Kidney (tissue), 14 donors: ENCODE data around the gene GPC1. TPM values are rescaled to one million over a fixed set of nuclear protein-coding genes. Genes with fewer than 3 reads are reported as not detected.

Experiments
- DNase-seq, 5 donors: peaks; one replicate each; pipeline ENCODE4 v3.0.0-alpha.2; 2013 to 2020
- FAIRE-seq: peaks from 2 replicates; lab custom pipeline; 2012; peaks lifted over from hg19 to GRCh38; lab: Jason Lieb, UNC
- H3K27ac ChIP-seq, 2 donors: one replicate each; pipeline ENCODE4 v1.7.0; 2013; ENCODE audit warnings: low read depth in 2 of 2, low read length in 2 of 2, inconsistent platforms in 1 of 2
- H3K27me3 ChIP-seq: one replicate; pipeline ENCODE4 v1.7.1; 2013; ENCODE audit warnings: low read length, inconsistent platforms; ENCODE audit not compliant: control insufficient read depth, insufficient read depth
- H3K36me3 ChIP-seq, 3 donors: one replicate each; pipeline versions ENCODE4 v1.7.0 to v1.7.1; 2013; ENCODE audit warnings: low read length in 3 of 3, control low read depth in 1 of 3, inconsistent platforms in 1 of 3; ENCODE audit not compliant: insufficient read depth in 3 of 3, control insufficient read depth in 2 of 3
- H3K4me1 ChIP-seq, 3 donors: one replicate each; pipeline versions ENCODE4 v1.7.0 to v1.7.1; 2013; ENCODE audit warnings: low read length in 3 of 3, inconsistent platforms in 1 of 3, low read depth in 1 of 3; ENCODE audit not compliant: control insufficient read depth in 2 of 3, insufficient read depth in 2 of 3
- H3K4me3 ChIP-seq, 3 donors: one replicate each; pipeline versions ENCODE4 v1.7.0 to v1.8.1; 2013; ENCODE audit warnings: low read length in 3 of 3, control low read depth in 1 of 3, inconsistent platforms in 1 of 3
- H3K9ac ChIP-seq, 3 donors: one replicate each; pipeline versions ENCODE4 v1.7.0 to v1.7.1; 2013; ENCODE audit warnings: low read length in 3 of 3, control low read depth in 1 of 3, inconsistent platforms in 1 of 3
- H3K9me3 ChIP-seq, 3 donors: one replicate each; pipeline versions ENCODE4 v1.7.0 to v1.7.1; 2013; ENCODE audit warnings: low read length in 3 of 3, control low read depth in 1 of 3, inconsistent platforms in 1 of 3; ENCODE audit not compliant: control insufficient read depth in 2 of 3, insufficient read depth in 1 of 3
- intact Hi-C: fragments of 100-400 bp; cut with DNase I; formaldehyde crosslinking; loops from one replicate; pipeline ENCODE4 v1.11.1; 2022
- polyA plus RNA-seq: library from polyadenylated mRNA; stranded (reverse); fragments of 350-450 nt; fragmentation: Illumina TruSeq; extraction: RNeasy Lipid Tissue Mini Kit (QIAGEN cat#74804); gene quantifications from one replicate; pipeline ENCODE4 v1.2.3, GENCODE V29; 2014; ENCODE audit warnings: low read depth, low replicate concordance; ENCODE audit not compliant: insufficient read depth
- total RNA-seq: library from RNA; stranded (reverse); fragmentation: NEBNext Ultra II Directional; extraction: Animal tissue kit (Norgen Biotek cat#: 25700); gene quantifications from one replicate; pipeline ENCODE4 v1.2.1, GENCODE V29; 2021
- TF ChIP-seq, protein P1 (sequence below): IDR thresholded peaks from 3 replicates; pipeline ENCODE4 v1.5.1; 2012; ENCODE audit warnings: mild to moderate bottlenecking, moderate library complexity, borderline replicate concordance; ENCODE audit not compliant: insufficient read depth; ENCODE audit errors: extremely low read depth
- donor health status: control.
- donor health status: control.
- donor health status: control.
- donor health status: control.
- donor health status: control.
- donor health status: DM: yes; HTN: yes; CAD: no.
- donor health status: Normal renal cell carcinoma (clear cell type).

Gene GPC1
- total and polyA plus RNA-seq, 2 donors from 2014 or later: 18.4 to 124 TPM

DNA sequence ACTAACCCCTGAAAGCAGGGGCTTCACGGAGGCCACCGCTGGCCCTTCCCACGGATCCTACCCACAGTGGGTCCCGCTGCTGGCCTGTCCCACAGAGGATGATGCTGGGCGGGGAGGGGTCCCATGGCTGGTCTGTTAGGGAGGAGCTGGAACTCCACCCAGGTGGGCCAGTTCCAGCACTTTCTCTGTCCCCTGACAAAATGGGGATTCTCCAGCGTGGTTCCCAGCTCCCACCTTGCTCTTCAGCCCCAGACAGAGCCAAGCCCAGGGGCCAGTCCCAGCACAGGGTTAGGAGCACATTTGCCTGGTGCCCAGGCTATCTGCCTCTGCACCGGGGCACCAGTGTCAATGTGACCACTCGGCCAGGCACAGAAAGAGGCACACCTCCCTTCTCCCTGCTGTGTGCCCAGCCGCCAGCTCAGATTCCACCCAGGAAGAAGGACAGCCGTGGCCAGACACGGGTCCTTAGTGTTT lies 72.4 kb downstream of the GPC1 start:
- no peaks in the 10 kb centered on the region for H3K4me1 ChIP-seq
- H3K4me3 ChIP-seq: no peak overlapping the region
- no peak overlapping the region for H3K9ac ChIP-seq
- peaks cover 0 to 8% (median 0%) of the 10 kb centered on the region in 3 donors for H3K36me3 ChIP-seq
- intact Hi-C loops: no loop called here
- TF ChIP-seq, protein P1, sequence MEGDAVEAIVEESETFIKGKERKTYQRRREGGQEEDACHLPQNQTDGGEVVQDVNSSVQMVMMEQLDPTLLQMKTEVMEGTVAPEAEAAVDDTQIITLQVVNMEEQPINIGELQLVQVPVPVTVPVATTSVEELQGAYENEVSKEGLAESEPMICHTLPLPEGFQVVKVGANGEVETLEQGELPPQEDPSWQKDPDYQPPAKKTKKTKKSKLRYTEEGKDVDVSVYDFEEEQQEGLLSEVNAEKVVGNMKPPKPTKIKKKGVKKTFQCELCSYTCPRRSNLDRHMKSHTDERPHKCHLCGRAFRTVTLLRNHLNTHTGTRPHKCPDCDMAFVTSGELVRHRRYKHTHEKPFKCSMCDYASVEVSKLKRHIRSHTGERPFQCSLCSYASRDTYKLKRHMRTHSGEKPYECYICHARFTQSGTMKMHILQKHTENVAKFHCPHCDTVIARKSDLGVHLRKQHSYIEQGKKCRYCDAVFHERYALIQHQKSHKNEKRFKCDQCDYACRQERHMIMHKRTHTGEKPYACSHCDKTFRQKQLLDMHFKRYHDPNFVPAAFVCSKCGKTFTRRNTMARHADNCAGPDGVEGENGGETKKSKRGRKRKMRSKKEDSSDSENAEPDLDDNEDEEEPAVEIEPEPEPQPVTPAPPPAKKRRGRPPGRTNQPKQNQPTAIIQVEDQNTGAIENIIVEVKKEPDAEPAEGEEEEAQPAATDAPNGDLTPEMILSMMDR: no peak
- H3K27ac ChIP-seq: no peak overlapping the region
- FAIRE-seq (no peak), DNase-seq (peak in 2 of 5 donors; percentile 21 to 59)
- no peaks in the 10 kb centered on the region for H3K9me3 ChIP-seq
- no peaks in the 10 kb centered on the region for H3K27me3 ChIP-seq

DNA sequence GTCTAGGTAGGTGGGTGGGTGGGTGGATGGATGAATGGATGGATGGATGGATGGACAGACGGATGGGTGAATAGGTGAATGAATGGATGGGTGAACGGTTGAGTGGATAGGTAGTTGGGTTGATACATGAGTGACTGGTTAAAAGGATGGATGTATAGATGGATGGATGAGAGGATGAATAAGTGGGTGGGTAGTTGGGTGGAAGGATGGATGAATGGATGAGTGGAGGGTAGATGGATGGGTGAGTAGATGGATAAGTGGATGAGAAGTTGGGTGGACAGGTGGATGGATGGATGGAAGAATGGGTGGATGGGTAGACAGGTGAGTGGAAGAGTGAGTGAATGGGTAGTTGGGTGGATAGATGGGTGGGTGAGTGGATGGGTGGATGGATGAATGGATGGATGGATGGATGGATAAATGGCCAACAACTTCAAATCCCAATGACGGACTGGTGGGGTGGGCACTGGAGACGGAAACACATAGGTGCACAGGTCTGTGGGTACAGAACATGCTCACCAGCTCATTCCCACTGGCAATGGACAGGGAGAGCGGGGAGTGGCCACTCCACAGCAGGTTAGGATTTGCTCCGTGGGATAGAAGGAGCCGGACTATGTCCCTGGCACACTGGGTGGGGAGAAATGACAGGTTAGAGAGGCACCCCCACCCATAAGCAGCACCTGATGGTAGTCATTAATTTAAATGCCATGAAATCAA lies 73.5 kb downstream of the GPC1 start:
- intact Hi-C loops: no loop called here
- TF ChIP-seq, protein P1: no peak
- DNase-seq: peak in 1 of 5 donors; percentile 9

DNA sequence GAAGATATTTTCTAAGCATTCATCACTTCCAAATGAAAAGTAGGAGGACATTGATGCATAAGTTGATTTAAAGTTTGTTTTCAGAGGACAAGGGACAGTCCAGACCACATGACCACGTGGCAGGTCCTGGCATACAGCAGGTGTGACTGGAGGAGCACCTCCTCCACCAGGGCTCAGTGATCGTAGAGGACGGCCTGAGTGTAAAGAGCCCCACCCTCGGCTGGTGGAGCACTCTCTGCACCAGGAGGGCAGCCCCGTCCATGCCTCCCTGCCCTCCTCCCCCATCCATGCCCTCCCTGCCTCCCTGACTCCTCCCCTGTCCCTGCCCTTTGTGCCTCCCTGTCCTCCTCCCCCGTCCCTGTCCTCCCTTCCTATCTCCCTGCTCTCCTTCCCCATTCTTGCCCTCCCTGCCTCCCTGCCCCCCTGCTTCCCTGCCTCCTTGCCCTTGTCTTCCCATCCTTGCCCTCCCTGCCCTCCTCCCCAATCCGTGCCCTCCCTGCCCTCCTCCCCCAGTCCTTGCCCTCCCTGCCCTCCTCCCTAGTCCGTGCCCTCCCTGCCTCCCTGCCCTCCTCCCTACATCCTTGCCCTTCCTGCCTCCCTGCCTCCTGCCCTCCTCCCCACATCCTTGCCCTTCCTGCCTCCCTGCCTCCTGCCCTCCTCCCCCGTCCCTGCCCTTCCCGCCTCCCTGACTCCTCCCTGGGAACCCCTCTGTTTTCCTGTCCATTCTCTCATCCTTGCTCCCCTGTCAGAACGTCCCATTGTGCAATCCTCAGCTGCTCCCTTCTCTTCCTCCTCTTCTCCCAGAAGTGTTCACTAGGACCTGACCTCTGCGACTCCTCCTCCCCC lies 74.4 kb downstream of the GPC1 start:
- TF ChIP-seq, protein P1: no peak
- H3K4me3 ChIP-seq: no peak overlapping the region
- intact Hi-C loops: no loop called here
- no peaks in the 10 kb centered on the region for H3K27me3 ChIP-seq
- DNase-seq (peak in 3 of 5 donors; percentile 7 to 44 (median 31)), FAIRE-seq (no peak)
- peaks cover 0 to 8% (median 0%) of the 10 kb centered on the region in 3 donors for H3K36me3 ChIP-seq
- no peak overlapping the region for H3K9ac ChIP-seq
- no peaks in the 10 kb centered on the region for H3K9me3 ChIP-seq
- no peak overlapping the region for H3K27ac ChIP-seq
- H3K4me1 ChIP-seq: no peaks in the 10 kb centered on the region

More for the DNA sequence above, 73.5 kb downstream of the GPC1 start:
- no peak overlapping the region for H3K4me3 ChIP-seq
- H3K4me1 ChIP-seq: no peaks in the 10 kb centered on the region
- no peak for FAIRE-seq
- H3K9ac ChIP-seq: no peak overlapping the region
- H3K27me3 ChIP-seq: no peaks in the 10 kb centered on the region
- H3K27ac ChIP-seq: no peak overlapping the region
- H3K36me3 ChIP-seq: peaks cover 0 to 8% (median 0%) of the 10 kb centered on the region in 3 donors
- H3K9me3 ChIP-seq: no peaks in the 10 kb centered on the region
